MCF 10A (cell line): Measurements from ENCODE around the gene PSMG2. TPM values are rescaled to one million over a fixed set of nuclear protein-coding genes. Genes with fewer than 3 reads are reported as not detected.

Source experiments
- BruUV-seq: library from RNA; stranded (reverse); fragments of 400-500 nt; replicated peaks from 2 replicates; lab custom pipeline; 2021; lab: Mats Ljungman, UMichigan
- CTCF ChIA-PET: fragments of 300-600 bp; sonication (Branson Sonifier 250); formaldehyde crosslinking; extraction: SDS; loops from one replicate; lab custom pipeline; 2021; ENCODE audit warnings: antibody characterized with exemption, inconsistent platforms; lab: Yijun Ruan, JAX
- POLR2A ChIA-PET: fragments of 300-600, 350-650 bp; sonication (Branson Sonifier 250); formaldehyde crosslinking; extraction: SDS; loops from one replicate; lab custom pipeline; 2020; ENCODE audit warnings: antibody characterized with exemption, inconsistent platforms; lab: Yijun Ruan, JAX
- DNase-seq: peaks from one replicate; pipeline ENCODE4 v3.0.0-alpha.2; 2018; ENCODE audit not compliant: unreplicated experiment
- H3K27ac Mint-ChIP-seq: one replicate; pipeline ENCODE4 v1.8.0; 2022; ENCODE audit warnings: mild to moderate bottlenecking, low read depth, mixed read lengths; ENCODE audit not compliant: unreplicated experiment
- H3K27me3 Mint-ChIP-seq: one replicate; pipeline ENCODE4 v1.8.0; 2022; ENCODE audit warnings: mixed read lengths; ENCODE audit not compliant: insufficient read depth, unreplicated experiment
- H3K36me3 Mint-ChIP-seq: one replicate; pipeline ENCODE4 v1.8.0; 2022; ENCODE audit warnings: mild to moderate bottlenecking, moderate library complexity, mixed read lengths; ENCODE audit not compliant: insufficient read depth, unreplicated experiment
- H3K4me1 Mint-ChIP-seq: one replicate; pipeline ENCODE4 v1.8.0; 2022; ENCODE audit warnings: mixed read lengths; ENCODE audit not compliant: insufficient read depth, unreplicated experiment
- H3K4me3 Mint-ChIP-seq: one replicate; pipeline ENCODE4 v1.8.0; 2022; ENCODE audit warnings: mild to moderate bottlenecking, moderate library complexity, mixed read lengths; ENCODE audit not compliant: unreplicated experiment
- H3K9me3 Mint-ChIP-seq: one replicate; pipeline ENCODE4 v1.8.0; 2022; ENCODE audit warnings: mixed read lengths; ENCODE audit not compliant: unreplicated experiment
- intact Hi-C: fragments of 100-400 bp; cut with micrococcal nuclease; formaldehyde crosslinking; loops from 2 replicates; pipeline ENCODE4 v1.14.1; 2022
- total RNA-seq: library from RNA; stranded (reverse); gene quantifications from 2 replicates; pipeline ENCODE4 v1.2.3, GENCODE V29; 2022
- TF ChIP-seq, protein P1 (sequence below): fragments of 200-600 bp; IDR thresholded peaks from one replicate; pipeline ENCODE4 v1.8.0; 2022; ENCODE audit warnings: antibody characterized with exemption, mild to moderate bottlenecking; ENCODE audit not compliant: unreplicated experiment

PSMG2 gene
- total RNA-seq, 1 experiment from 2014 or later: 88.6 TPM

DNA sequence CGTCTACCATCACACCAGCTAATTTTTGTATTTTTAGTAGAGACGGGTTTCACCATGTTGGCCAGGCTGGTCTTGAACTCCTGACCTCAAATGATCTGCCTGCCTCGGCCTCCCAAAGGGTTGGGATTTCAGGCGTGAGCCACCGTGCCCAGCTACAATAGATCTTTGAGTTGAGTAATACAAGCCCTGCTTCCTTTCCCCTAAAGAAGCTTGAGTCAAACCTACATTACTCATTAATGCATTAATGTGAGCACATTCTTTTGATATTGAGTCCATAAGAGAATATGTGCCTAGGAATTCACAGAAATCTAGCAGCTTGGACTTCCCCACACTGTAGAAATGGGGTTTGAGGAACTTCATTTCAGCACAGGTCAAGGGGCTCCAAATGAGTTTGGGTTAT, 39.6 kb downstream of the PSMG2 start:
- no peaks in the 10 kb centered on the region for H3K36me3 Mint-ChIP-seq
- H3K4me3 Mint-ChIP-seq: no peak overlapping the region
- ChIA-PET POLR2A (interaction anchor here (0.7 to 5.0 kb wide), 7 partner anchors 9 to 336 kb away, joined by 3 to 36 read pairs (median 5); partner anchors contain the start of gene PTPN2), CTCF (interaction anchor here (0.6 to 9.6 kb wide), 10 partner anchors 15 to 351 kb away, joined by 3 to 152 read pairs (median 6); no protein-coding TSS in a partner anchor)
- H3K27me3 Mint-ChIP-seq: no peaks in the 10 kb centered on the region
- no peak overlapping the region for H3K27ac Mint-ChIP-seq
- intact Hi-C loops: no loop called here
- H3K4me1 Mint-ChIP-seq: peaks cover 17% of the 10 kb centered on the region
- peak; percentile 55 for DNase-seq
- no peaks in the 10 kb centered on the region for H3K9me3 Mint-ChIP-seq
- TF ChIP-seq, protein P1, sequence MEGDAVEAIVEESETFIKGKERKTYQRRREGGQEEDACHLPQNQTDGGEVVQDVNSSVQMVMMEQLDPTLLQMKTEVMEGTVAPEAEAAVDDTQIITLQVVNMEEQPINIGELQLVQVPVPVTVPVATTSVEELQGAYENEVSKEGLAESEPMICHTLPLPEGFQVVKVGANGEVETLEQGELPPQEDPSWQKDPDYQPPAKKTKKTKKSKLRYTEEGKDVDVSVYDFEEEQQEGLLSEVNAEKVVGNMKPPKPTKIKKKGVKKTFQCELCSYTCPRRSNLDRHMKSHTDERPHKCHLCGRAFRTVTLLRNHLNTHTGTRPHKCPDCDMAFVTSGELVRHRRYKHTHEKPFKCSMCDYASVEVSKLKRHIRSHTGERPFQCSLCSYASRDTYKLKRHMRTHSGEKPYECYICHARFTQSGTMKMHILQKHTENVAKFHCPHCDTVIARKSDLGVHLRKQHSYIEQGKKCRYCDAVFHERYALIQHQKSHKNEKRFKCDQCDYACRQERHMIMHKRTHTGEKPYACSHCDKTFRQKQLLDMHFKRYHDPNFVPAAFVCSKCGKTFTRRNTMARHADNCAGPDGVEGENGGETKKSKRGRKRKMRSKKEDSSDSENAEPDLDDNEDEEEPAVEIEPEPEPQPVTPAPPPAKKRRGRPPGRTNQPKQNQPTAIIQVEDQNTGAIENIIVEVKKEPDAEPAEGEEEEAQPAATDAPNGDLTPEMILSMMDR: no peak
- BruUV-seq: no TSS peak

DNA sequence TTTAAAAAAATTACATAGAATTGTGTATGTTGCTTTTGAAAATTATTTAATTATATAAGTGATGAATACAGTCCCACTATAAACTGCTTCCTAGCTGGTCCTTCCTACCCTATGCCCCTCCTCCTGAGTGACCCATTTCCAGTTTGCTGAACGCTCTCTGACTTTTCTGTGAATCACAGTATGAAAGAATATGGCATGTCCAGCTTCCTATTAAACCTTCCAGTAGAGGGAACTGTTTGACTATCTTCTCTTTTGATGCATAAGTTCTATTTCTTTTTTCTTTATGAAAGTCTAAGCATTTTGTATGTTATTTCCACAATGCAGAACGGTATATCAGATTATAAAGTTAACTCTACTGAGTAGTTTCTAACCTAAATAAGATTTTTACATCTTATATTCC, 41.3 kb downstream of the PSMG2 start:
- ChIA-PET POLR2A (interaction anchor here (0.7 to 5.0 kb wide), 10 partner anchors 10 to 191 kb away, joined by 3 to 36 read pairs (median 4); partner anchors contain the start of gene PTPN2), CTCF (interaction anchor here (0.5 to 9.6 kb wide), 29 partner anchors 8 to 1777 kb away, joined by 3 to 152 read pairs (median 4); no protein-coding TSS in a partner anchor)
- H3K4me1 Mint-ChIP-seq: peaks cover 17% of the 10 kb centered on the region
- H3K27ac Mint-ChIP-seq: no peak overlapping the region
- H3K36me3 Mint-ChIP-seq: no peaks in the 10 kb centered on the region
- no peaks in the 10 kb centered on the region for H3K27me3 Mint-ChIP-seq
- no peaks in the 10 kb centered on the region for H3K9me3 Mint-ChIP-seq
- H3K4me3 Mint-ChIP-seq: no peak overlapping the region
- peak; percentile 63 for DNase-seq
- BruUV-seq: no TSS peak
- TF ChIP-seq, protein P1: peak; percentile 43
- intact Hi-C loops: loop anchor here (1.0 to 2.0 kb wide), 4 partner anchors 149 to 415 kb away; no protein-coding TSS in a partner anchor

DNA sequence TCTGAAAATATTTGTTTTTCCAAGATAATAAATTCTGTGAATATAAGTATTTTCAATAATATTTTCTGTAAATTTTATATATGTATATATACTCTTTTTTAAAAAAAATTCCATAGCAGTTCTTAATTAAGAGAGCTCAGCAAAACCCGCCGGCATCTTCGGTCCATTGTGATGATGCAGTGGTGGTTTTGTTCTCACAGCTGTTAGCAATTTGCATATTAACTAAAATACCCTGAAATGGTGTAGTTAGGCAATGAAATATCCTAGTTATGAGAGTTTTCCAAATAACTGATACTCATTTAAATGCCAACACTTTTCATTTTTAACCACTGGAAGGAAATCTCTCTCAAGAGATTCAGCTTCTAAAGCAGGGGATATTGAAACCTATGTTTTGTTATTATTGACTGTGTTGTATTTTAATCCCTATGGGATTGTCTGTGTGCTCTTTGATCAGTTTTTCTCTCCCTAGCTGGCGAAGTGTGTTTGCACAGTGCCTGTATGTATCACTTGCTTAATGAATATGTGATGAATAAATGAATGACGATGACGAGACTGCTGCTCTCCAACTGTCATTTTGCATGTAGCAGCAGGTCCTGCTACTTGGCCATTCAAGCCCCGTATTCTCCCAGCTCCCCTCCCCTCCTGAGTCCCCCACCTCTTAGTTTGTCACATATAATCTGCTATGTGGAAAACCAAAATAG, 42.4 kb downstream of the PSMG2 start:
- no peaks in the 10 kb centered on the region for H3K9me3 Mint-ChIP-seq
- no peak overlapping the region for H3K4me3 Mint-ChIP-seq
- TF ChIP-seq, protein P1: no peak
- intact Hi-C loops: loop anchor here (2.0 kb wide), 1 partner anchor 354 kb away; no protein-coding TSS in a partner anchor
- ChIA-PET CTCF (interaction anchor here (0.6 to 9.6 kb wide), 21 partner anchors 15 to 386 kb away, joined by 3 to 152 read pairs (median 4); no protein-coding TSS in a partner anchor), POLR2A (interaction anchor here (0.6 to 5.0 kb wide), 8 partner anchors 8 to 189 kb away, joined by 3 to 36 read pairs (median 3); partner anchors contain the start of gene PTPN2)
- peaks cover 17% of the 10 kb centered on the region for H3K4me1 Mint-ChIP-seq
- H3K27me3 Mint-ChIP-seq: no peaks in the 10 kb centered on the region
- BruUV-seq: no TSS peak
- no peaks in the 10 kb centered on the region for H3K36me3 Mint-ChIP-seq
- no peak for DNase-seq
- no peak overlapping the region for H3K27ac Mint-ChIP-seq
